K562 treated with DMSO at 1 percent for 12 hours (cell line): Measurements from ENCODE around the gene CGB3. TPM values are rescaled to one million over a fixed set of nuclear protein-coding genes. Genes with fewer than 3 reads are reported as not detected.

Experiments used
- total RNA-seq: library from RNA; unstranded; fragments of 300-600 nt; gene quantifications from 2 replicates; pipeline ENCODE4 v1.2.3, GENCODE V29; 2022; ENCODE audit not compliant: insufficient read depth

The CGB3 gene
- total RNA-seq = not detected in 2 replicates

GRCh38 chr19:49024233-49024632 lies at the start of gene CGB3:
CGB3 (minus strand) TSS chr19:49024333; CDS start chr19:49023971, 362 bp downstream.

GRCh38 chr19:49064768-49065611 lies 40.9 kb upstream of the CGB3 start, which contains the start of gene NTF4:
NTF4 (minus strand) TSS chr19:49064818; CDS start chr19:49061997, 2,821 bp downstream.

GRCh38 chr19:49057636-49058234 lies 33.6 kb upstream of the CGB3 start, which contains the start of gene CGB7:
CGB7 (minus strand) TSS chr19:49057749; CDS start chr19:49055375, 2,374 bp downstream.

GRCh38 chr19:49049011-49049410 lies 24.9 kb upstream of the CGB3 start, which contains the start of gene CGB8:
CGB8 (minus strand) TSS chr19:49049111; CDS start chr19:49048739, 372 bp downstream.

GRCh38 chr19:49043548-49043947 lies 19.4 kb upstream of the CGB3 start, which contains the start of gene CGB5:
CGB5 (plus strand) TSS chr19:49043848; CDS start chr19:49044210, 362 bp downstream.

GRCh38 chr19:49036815-49037214 lies 12.7 kb upstream of the CGB3 start, which contains the start of gene CGB1:
CGB1 (minus strand) TSS chr19:49036895; CDS start chr19:49036711, 184 bp downstream.

GRCh38 chr19:49031642-49032301 lies 7.6 kb upstream of the CGB3 start, which contains the start of gene CGB2:
CGB2 (plus strand) TSS chr19:49031890; CDS start chr19:49032096, 206 bp downstream.

GRCh38 chr19:49017041-49017665 lies 7.0 kb downstream of the CGB3 start, which contains the start of gene LHB:
LHB (minus strand) TSS chr19:49017091; CDS start chr19:49017081, 10 bp downstream.

GRCh38 chr19:48993175-48994034 lies 30.7 kb downstream of the CGB3 start, which contains the start of the genes GYS1 and RUVBL2:
GYS1 (minus strand) TSS chr19:48993309; CDS start chr19:48993112, 197 bp downstream.
RUVBL2 (plus strand) TSS chr19:48993887; CDS start chr19:48993912, 25 bp downstream.

Other genes starting within 250 kb of the CGB3 start
- 67.2 and 83.7 TPM in 2 replicates for gene BCAT2, start 213.3 kb downstream of the CGB3 start, total RNA-seq
- 0.88 and 0.99 TPM in 2 replicates for gene HSD17B14, start 187.8 kb downstream of the CGB3 start, total RNA-seq
- gene PLEKHA4, start 155.7 kb downstream of the CGB3 start, total RNA-seq = 29.6 and 35.9 TPM in 2 replicates
- gene PPP1R15A, start 151.9 kb downstream of the CGB3 start, total RNA-seq = 73.5 and 96.0 TPM in 2 replicates
- 0.88 and 1.4 TPM in 2 replicates for gene TULP2, start 125.6 kb downstream of the CGB3 start, total RNA-seq
- gene NUCB1, start 124.0 kb downstream of the CGB3 start, total RNA-seq = 224 and 349 TPM in 2 replicates
- gene DHDH, start 90.6 kb downstream of the CGB3 start, total RNA-seq = 2.6 and 3.0 TPM in 2 replicates
- gene BAX, start 69.5 kb downstream of the CGB3 start, total RNA-seq = 81.3 and 96.0 TPM in 2 replicates
- gene FTL, start 59.0 kb downstream of the CGB3 start, total RNA-seq = 6,477 and 6,803 TPM in 2 replicates
- 12.2 and 21.6 TPM in 2 replicates for gene GYS1, start 31.0 kb downstream of the CGB3 start, total RNA-seq
- 160 and 193 TPM in 2 replicates for gene RUVBL2, start 30.4 kb downstream of the CGB3 start, total RNA-seq
- gene LHB, start 7.2 kb downstream of the CGB3 start, total RNA-seq = not detected in 2 replicates
- gene CGB2, start 7.6 kb upstream of the CGB3 start, total RNA-seq = not detected in 2 replicates
- not detected in 2 replicates for gene CGB1, start 12.6 kb upstream of the CGB3 start, total RNA-seq
- gene CGB5, start 19.5 kb upstream of the CGB3 start, total RNA-seq = not detected in 2 replicates
- not detected in 2 replicates for gene CGB8, start 24.8 kb upstream of the CGB3 start, total RNA-seq
- not detected in 2 replicates for gene CGB7, start 33.4 kb upstream of the CGB3 start, total RNA-seq
- not detected in 2 replicates for gene NTF4, start 40.5 kb upstream of the CGB3 start, total RNA-seq
- 0.21 TPM in 1 of 2 replicates, not detected in the other for gene KCNA7, start 48.4 kb upstream of the CGB3 start, total RNA-seq
- 156 and 215 TPM in 2 replicates for gene SNRNP70, start 61.1 kb upstream of the CGB3 start, total RNA-seq
- gene LIN7B, start 90.0 kb upstream of the CGB3 start, total RNA-seq = 15.3 and 16.5 TPM in 2 replicates
- gene C19orf73, start 94.8 kb upstream of the CGB3 start, total RNA-seq = 1.5 and 4.2 TPM in 2 replicates
- 13.6 and 16.2 TPM in 2 replicates for gene PPFIA3, start 95.2 kb upstream of the CGB3 start, total RNA-seq
- gene HRC, start 131.1 kb upstream of the CGB3 start, total RNA-seq = 5.4 and 7.7 TPM in 2 replicates
- 14.6 and 21.4 TPM in 2 replicates for gene TRPM4, start 133.5 kb upstream of the CGB3 start, total RNA-seq